Activated naive CD4-positive, alpha-beta T cell treated with anti-CD3 and anti-CD28 coated beads, Interleukin-2, amount 10 ng/mL, durations not matched to agents 7 days and 5 days (primary cell): ENCODE measurements around the gene CNNM1.

ENCODE experiments used
- CTCF ChIA-PET: fragments of 350-600 bp; sonication (Branson Sonifier 250); formaldehyde crosslinking; loops from one replicate; lab custom pipeline; 2021; ENCODE audit warnings: antibody characterized with exemption; lab: Charles Lee
- DNase-seq: peaks from one replicate; pipeline ENCODE4 v3.0.0-alpha.2; 2020
- H3K27ac Mint-ChIP-seq: one replicate; pipeline ENCODE4 v1.8.0; 2021; ENCODE audit warnings: mild to moderate bottlenecking, moderate library complexity, mixed read lengths
- H3K27me3 Mint-ChIP-seq: one replicate; pipeline ENCODE4 v1.8.0; 2021; ENCODE audit warnings: mild to moderate bottlenecking, mixed read lengths
- H3K36me3 Mint-ChIP-seq: one replicate; pipeline ENCODE4 v1.8.0; 2021; ENCODE audit warnings: mixed read lengths
- H3K4me1 Mint-ChIP-seq: one replicate; pipeline ENCODE4 v1.8.0; 2021; ENCODE audit warnings: mixed read lengths
- H3K4me3 Mint-ChIP-seq: one replicate; pipeline ENCODE4 v1.8.0; 2021; ENCODE audit warnings: mild to moderate bottlenecking, moderate library complexity, mixed read lengths
- H3K9me3 Mint-ChIP-seq: one replicate; pipeline ENCODE4 v1.8.0; 2021; ENCODE audit warnings: mixed read lengths

Gene CNNM1

DNA sequence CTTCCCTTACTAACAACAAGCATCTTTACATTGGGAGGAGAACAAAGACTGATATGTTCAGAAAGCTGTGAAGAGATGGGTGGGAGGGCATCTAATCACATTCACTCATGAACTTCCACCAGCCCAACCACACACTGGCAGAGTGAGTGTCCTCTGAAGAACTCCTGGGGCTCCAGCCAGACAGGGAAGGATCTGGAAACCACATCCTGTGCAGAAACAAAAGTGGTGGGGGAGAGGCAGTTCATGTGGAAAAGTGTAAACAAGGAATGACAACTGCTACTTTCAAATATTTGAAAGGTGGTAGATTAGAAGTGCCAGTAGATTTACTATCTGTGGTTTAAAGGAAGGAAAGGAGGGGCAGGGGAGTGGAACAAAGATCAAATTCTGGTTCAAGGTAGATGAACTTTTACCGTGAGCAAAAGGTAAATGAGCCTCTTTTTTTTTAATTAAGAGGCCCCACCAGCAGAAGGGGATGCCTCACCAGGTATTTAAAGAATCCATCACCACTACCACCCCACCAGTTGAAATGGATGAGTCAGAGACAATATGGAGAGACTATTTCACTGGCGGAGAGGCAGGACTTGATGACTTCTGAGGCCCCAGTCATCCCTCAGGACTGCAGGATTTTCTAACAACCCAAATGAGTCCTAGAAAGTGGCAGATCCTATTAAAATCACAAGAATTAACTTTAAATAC, 66.7 kb downstream of the CNNM1 start:
- CTCF ChIA-PET, result interaction anchor here (1.4 kb wide), 1 partner anchor 40 kb away, joined by 4 read pairs; no protein-coding TSS in a partner anchor
- peaks cover 4% of the 10 kb centered on the region for H3K36me3 Mint-ChIP-seq
- H3K4me3 Mint-ChIP-seq, result no peak overlapping the region
- no peak overlapping the region for H3K27ac Mint-ChIP-seq
- peaks cover 5% of the 10 kb centered on the region for H3K27me3 Mint-ChIP-seq
- H3K4me1 Mint-ChIP-seq, result peaks cover 14% of the 10 kb centered on the region
- no peaks in the 10 kb centered on the region for H3K9me3 Mint-ChIP-seq
- DNase-seq, result no peak

DNA sequence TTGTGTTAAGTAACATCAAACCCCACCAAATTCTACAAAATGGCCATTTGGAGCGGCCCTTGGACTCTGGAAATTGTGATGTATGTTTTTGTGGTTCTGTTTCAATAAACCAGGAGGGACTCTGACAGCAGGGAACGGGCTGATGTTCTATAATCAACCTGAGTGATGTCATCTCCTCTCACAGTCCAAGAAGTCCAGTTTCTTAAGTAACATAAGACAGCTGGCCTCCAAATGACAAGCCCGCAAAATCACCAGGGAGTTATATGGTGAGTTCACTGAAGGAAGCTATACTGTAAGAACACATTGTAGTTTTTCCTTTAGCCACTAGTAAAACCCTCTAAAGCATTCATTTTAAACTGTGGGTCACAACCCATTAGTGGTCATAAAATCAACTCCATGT, 67.3 kb downstream of the CNNM1 start:
- no peak overlapping the region for H3K4me3 Mint-ChIP-seq
- peaks cover 4% of the 10 kb centered on the region for H3K36me3 Mint-ChIP-seq
- H3K27me3 Mint-ChIP-seq, result peaks cover 5% of the 10 kb centered on the region
- no peak for DNase-seq
- peaks cover 14% of the 10 kb centered on the region for H3K4me1 Mint-ChIP-seq
- no peaks in the 10 kb centered on the region for H3K9me3 Mint-ChIP-seq
- CTCF ChIA-PET, result interaction anchor here (1.4 kb wide), 1 partner anchor 40 kb away, joined by 4 read pairs; no protein-coding TSS in a partner anchor
- no peak overlapping the region for H3K27ac Mint-ChIP-seq

DNA sequence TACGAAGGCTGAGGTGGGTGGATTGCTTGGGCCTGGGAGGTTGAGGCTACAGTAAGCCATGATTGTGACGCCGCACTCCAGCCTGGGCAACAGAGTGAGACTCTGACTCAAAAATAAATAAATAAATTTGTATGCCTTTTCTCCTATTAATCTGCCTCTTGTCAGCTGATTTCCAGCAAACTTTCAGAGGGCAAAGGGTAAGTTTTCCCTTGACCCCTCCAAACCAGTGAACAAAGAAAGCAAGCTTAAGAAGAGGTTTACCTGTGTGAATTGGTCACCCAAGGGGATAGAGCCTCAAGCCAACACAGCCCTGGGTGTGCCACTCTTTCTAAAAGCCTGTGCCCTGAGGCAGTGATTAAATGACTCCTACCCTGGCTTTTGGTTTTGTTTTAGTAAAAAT, 70.5 kb downstream of the CNNM1 start:
- CTCF ChIA-PET, result interaction anchor here (1.2 to 1.4 kb wide), 2 partner anchors 37 to 213 kb away, joined by 3 to 4 read pairs; no protein-coding TSS in a partner anchor
- H3K27ac Mint-ChIP-seq, result no peak overlapping the region
- H3K4me3 Mint-ChIP-seq, result no peak overlapping the region
- peaks cover 10% of the 10 kb centered on the region for H3K36me3 Mint-ChIP-seq
- H3K4me1 Mint-ChIP-seq, result peaks cover 7% of the 10 kb centered on the region
- no peak for DNase-seq
- H3K27me3 Mint-ChIP-seq, result no peaks in the 10 kb centered on the region
- H3K9me3 Mint-ChIP-seq, result no peaks in the 10 kb centered on the region

DNA sequence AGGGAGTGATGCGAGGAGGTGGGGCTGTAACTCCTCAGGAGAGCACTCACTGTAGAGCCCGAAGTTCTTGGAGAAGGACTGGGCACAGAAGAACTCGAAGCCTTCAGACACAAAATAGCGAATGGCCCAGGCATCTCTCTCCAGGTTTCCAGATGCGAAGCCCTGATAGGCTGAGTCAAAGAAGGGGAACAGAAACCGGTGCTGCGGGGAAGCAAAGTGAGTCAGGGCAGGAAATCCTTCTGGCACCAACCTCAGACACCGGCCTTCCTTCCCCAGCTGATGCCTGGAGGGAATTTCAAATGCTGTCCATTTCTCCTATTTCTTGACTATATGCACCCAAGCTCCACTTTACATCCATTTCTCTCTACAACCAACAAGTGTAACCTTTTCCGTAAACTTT, 74.5 kb downstream of the CNNM1 start:
- Mint-ChIP-seq H3K27ac (no peak overlapping the region), H3K9me3 (no peaks in the 10 kb centered on the region), H3K4me1 (no peaks in the 10 kb centered on the region), H3K36me3 (peaks cover 21% of the 10 kb centered on the region), H3K4me3 (no peak overlapping the region), H3K27me3 (no peaks in the 10 kb centered on the region)
- CTCF ChIA-PET, result interaction anchor here (1.0 to 2.3 kb wide), 3 partner anchors 10 to 31 kb away, joined by 3 to 7 read pairs (median 3); no protein-coding TSS in a partner anchor
- no peak for DNase-seq

DNA sequence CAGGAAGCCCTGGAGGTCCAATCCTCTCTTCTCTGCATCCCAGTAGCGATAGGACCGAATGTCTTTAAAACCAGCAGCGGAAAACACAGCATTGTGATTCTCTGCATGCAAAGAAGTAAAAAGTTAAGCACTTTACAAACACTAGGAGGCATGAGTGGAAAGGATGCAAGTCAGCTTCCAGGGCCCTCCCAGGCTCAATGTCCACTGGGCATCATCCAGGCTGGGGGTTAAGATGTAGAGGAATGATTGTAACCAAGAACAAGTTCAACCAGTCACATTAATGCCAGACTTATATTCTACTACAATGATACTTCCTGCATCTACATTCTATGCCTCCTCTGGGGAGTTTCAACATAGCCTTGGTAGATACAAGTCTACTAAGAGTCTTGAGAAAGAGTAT, 77.0 kb downstream of the CNNM1 start:
- Mint-ChIP-seq H3K36me3 (peaks cover 22% of the 10 kb centered on the region), H3K4me3 (no peak overlapping the region), H3K4me1 (no peaks in the 10 kb centered on the region), H3K27me3 (no peaks in the 10 kb centered on the region), H3K27ac (no peak overlapping the region), H3K9me3 (no peaks in the 10 kb centered on the region)
- DNase-seq, result no peak
- CTCF ChIA-PET, result no interaction called here

DNA sequence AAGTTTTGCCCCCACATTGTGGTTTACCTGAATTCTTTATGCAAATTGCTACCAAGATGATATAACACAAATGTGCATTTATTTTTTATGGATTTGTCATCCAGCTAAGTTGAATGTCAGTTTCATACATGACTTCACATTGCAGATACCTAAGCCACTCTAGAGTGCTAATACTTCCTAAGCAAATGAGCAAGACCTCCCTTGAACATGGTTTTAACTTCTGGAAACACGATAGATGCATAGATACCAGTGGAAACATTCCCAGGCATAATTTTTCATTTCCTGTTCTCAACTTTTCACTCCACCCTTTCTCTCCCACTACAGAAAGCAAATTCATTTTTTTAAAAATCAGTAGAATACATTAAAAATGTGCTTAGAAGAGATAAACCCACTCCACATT, 81.0 kb downstream of the CNNM1 start:
- CTCF ChIA-PET, result interaction anchor here (0.6 kb wide), 1 partner anchor 77 kb away, joined by 3 read pairs; no protein-coding TSS in a partner anchor
- no peak for DNase-seq

DNA sequence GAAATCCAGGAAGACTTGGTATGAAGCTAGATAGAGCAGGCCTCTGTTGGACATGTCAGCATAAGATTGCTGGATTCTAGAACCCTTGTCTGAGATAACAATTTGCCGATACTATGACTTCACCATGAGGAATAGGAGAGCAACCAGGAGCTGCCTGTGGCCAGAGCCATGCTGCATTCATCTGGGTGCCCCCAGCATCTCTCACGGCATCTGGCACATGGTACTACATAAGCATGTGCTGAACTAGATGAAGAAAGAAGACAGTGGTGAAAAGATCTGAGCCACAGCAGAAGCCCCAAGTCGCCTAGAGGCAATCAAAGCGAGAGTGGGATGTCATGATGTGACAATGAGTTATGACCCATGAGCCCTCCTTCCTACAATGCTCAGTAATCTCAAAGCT, 81.7 kb downstream of the CNNM1 start:
- H3K9me3 Mint-ChIP-seq, result no peaks in the 10 kb centered on the region
- CTCF ChIA-PET, result no interaction called here
- H3K27me3 Mint-ChIP-seq, result no peaks in the 10 kb centered on the region
- no peaks in the 10 kb centered on the region for H3K4me1 Mint-ChIP-seq
- no peak for DNase-seq
- H3K4me3 Mint-ChIP-seq, result no peak overlapping the region
- peaks cover 8% of the 10 kb centered on the region for H3K36me3 Mint-ChIP-seq
- no peak overlapping the region for H3K27ac Mint-ChIP-seq

More for the DNA sequence above, 81.0 kb downstream of the CNNM1 start:
- no peaks in the 10 kb centered on the region for H3K9me3 Mint-ChIP-seq
- H3K27ac Mint-ChIP-seq, result no peak overlapping the region
- H3K4me1 Mint-ChIP-seq, result no peaks in the 10 kb centered on the region
- no peak overlapping the region for H3K4me3 Mint-ChIP-seq
- peaks cover 12% of the 10 kb centered on the region for H3K36me3 Mint-ChIP-seq
- no peaks in the 10 kb centered on the region for H3K27me3 Mint-ChIP-seq

DNA sequence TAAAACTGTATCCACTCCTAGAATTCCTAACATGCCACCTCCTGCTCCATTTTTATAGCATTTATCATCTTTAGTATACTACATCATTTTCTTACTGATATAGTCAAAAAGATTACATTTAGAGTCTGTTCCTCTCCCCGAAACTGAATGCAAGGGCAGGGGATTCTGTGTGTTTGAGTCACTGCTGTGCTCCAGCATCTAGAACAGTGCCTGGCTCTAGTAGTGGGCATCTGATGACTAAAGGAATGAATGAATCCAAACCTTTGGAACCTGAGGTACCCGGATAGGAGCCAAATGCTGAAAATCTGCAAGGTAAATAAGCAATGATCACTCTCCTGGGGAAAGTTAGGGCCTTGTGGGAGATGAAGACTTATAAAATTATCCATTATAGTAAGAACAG, 82.4 kb downstream of the CNNM1 start:
- no peaks in the 10 kb centered on the region for H3K27me3 Mint-ChIP-seq
- H3K9me3 Mint-ChIP-seq, result no peaks in the 10 kb centered on the region
- CTCF ChIA-PET, result no interaction called here
- DNase-seq, result no peak
- no peaks in the 10 kb centered on the region for H3K4me1 Mint-ChIP-seq
- H3K4me3 Mint-ChIP-seq, result no peak overlapping the region
- H3K27ac Mint-ChIP-seq, result no peak overlapping the region
- peaks cover 12% of the 10 kb centered on the region for H3K36me3 Mint-ChIP-seq

DNA sequence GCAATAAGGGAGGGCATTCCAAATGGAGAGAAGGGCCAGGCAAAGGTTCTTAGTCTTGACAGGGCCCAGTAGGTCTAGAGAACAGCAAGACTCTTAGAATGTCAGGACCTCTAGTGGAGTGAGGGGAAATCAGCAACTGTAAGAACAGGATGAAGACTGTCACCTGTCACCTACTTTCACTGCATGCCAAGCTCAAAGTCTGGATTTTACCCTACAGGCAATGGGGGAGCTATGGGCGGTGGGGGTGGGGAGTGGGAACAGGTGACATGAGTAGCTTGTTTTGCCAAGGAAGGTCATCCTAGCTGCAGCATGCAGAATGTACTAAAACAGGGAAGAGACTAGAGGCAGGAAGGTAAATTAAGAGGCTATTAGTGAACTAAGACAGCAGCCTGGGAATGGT, 82.9 kb downstream of the CNNM1 start:
- CTCF ChIA-PET, result no interaction called here
- H3K27ac Mint-ChIP-seq, result no peak overlapping the region

DNA sequence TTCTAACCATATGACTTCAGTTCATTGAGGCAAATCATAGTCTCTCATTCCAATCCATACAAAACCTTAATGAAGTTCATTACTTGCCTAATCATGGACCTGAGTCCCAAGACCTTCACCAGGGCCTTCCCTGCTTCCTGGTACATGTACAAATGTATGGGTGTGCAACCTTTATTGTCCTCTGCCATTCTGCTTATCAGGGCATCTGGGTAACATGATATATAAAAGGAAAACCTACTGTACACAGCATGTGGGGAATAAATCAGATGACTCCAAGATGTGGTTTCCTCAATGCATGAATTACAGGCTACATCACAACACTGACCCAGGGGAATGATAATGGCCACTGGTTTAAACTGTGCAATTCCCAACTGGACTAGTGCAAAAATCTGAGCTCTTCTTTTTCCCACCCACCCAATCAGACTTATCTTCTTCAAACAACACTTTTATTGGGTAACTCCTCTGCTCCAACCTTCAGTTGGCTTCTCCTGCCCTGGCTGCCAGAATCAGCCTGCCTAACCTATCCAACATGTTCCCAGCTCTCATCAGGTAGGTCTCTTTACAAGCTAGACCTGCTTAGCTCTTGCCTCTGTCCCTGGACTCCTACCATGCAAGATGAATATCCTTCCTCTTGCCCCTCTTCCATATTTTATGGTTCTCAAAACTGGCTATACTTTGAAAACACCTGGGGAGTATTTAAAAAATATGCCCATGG, 89.9 kb downstream of the CNNM1 start:
- CTCF ChIA-PET, result no interaction called here
- H3K27ac Mint-ChIP-seq, result peak overlapping the region; percentile 11

More for the DNA sequence above, 82.9 kb downstream of the CNNM1 start:
- no peaks in the 10 kb centered on the region for H3K4me1 Mint-ChIP-seq
- no peaks in the 10 kb centered on the region for H3K9me3 Mint-ChIP-seq
- no peak for DNase-seq
- H3K27me3 Mint-ChIP-seq, result no peaks in the 10 kb centered on the region
- H3K36me3 Mint-ChIP-seq, result peaks cover 12% of the 10 kb centered on the region
- H3K4me3 Mint-ChIP-seq, result no peak overlapping the region

DNA sequence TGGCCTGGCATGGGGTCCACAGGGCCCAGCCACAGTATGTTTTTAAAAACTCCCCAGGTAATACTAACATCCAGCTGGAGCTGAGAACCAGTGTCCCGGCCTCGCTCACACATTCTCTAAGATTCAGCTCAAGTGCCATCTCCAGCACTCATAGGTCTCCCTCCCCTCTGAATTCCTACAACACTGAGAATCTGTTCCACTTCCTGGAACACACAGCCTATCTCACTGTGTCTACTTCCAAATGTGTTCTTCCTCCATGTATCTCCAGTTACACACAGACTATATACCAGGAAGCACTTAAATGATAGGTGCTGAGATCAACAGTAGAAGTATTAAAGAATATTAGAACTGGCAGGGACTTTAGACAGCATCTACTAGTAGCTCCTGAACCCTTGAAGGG, 90.5 kb downstream of the CNNM1 start:
- H3K4me1 Mint-ChIP-seq, result no peaks in the 10 kb centered on the region
- no peak overlapping the region for H3K27ac Mint-ChIP-seq
- H3K9me3 Mint-ChIP-seq, result no peaks in the 10 kb centered on the region
- DNase-seq, result no peak
- H3K36me3 Mint-ChIP-seq, result peaks cover 32% of the 10 kb centered on the region
- H3K27me3 Mint-ChIP-seq, result no peaks in the 10 kb centered on the region
- no peak overlapping the region for H3K4me3 Mint-ChIP-seq
- CTCF ChIA-PET, result interaction anchor here (1.2 kb wide), 1 partner anchor 17 kb away, joined by 4 read pairs; no protein-coding TSS in a partner anchor

More for the DNA sequence above, 89.9 kb downstream of the CNNM1 start:
- Mint-ChIP-seq H3K27me3 (no peaks in the 10 kb centered on the region), H3K4me3 (no peak overlapping the region), H3K36me3 (peaks cover 30% of the 10 kb centered on the region), H3K9me3 (no peaks in the 10 kb centered on the region), H3K4me1 (no peaks in the 10 kb centered on the region)
- no peak for DNase-seq

DNA sequence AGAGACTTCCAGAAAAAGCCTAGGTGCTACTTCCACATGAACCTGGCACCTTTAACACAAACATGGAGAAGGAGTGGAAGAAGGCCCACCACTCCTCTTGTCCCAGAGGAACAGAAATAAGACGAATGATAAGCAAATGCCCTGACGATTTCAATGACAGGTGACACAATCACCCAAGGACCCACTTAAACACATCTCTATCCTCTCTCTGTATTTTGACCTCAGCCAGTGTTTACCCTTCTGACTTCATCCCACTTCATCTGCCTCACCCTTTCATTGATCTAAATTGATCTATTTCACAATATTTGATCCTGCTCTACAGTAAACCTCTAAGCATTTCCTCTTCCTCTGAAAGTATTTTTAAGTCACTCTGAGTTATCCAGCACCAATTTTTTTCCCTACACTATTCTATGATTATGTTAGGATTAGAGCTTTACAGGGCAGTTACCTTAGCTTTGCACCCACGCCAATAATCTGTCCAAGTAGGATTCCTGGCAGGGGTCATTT, 92.1 kb downstream of the CNNM1 start:
- H3K27me3 Mint-ChIP-seq, result no peaks in the 10 kb centered on the region
- no peak overlapping the region for H3K27ac Mint-ChIP-seq
- no peak overlapping the region for H3K4me3 Mint-ChIP-seq
- CTCF ChIA-PET, result no interaction called here
- DNase-seq, result no peak
- peaks cover 35% of the 10 kb centered on the region for H3K36me3 Mint-ChIP-seq
- no peaks in the 10 kb centered on the region for H3K4me1 Mint-ChIP-seq
- H3K9me3 Mint-ChIP-seq, result no peaks in the 10 kb centered on the region

DNA sequence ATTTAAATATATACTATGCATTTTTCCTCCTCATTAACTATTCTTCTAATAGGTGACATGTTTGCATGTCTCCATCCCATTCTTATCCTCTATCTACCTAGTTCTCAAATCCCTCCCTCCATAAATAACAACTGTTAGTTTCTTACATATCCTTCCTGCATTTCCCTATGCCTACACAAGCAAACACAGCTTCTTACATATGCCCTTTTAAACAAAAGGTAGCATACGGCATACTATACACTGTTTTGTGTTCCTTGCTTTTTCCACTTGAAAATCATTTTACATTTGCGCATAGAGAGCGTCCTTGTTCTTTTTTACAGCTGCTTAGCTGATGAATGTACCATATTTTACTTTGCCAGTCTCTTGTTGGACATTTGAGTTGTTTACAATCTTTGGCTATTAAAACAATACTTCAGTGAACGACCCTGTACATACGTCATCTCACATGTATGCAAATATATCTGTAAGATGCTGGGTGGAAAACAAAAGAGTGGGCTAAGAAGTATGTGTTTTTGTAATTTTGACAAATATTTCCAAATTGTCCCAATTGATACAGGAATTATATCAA, 93.5 kb downstream of the CNNM1 start:
- Mint-ChIP-seq H3K27me3 (no peaks in the 10 kb centered on the region), H3K36me3 (peaks cover 29% of the 10 kb centered on the region), H3K27ac (no peak overlapping the region), H3K4me1 (no peaks in the 10 kb centered on the region), H3K4me3 (no peak overlapping the region), H3K9me3 (no peaks in the 10 kb centered on the region)
- CTCF ChIA-PET, result interaction anchor here (1.3 kb wide), 1 partner anchor 13 kb away, joined by 4 read pairs; no protein-coding TSS in a partner anchor
- DNase-seq, result no peak

DNA sequence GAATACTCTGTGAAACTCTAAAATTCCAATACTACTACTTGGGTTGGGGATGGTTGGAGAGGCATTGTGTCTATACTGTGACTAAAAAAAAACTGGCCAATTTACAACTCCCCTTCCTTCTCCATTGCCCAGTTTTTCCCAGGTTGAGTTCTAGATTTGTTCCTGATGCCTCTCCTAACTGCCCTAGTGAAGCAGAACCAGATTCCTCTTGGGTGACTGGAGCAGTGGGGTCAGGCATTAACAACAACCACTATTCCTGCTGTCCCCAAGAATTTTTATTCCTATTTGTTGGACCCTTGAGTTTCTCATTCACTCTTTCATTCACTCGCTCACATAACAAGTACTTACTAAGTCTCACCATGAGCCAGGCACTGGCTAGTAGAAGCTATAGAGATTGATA, 95.5 kb downstream of the CNNM1 start:
- CTCF ChIA-PET, result interaction anchor here (0.9 kb wide), 1 partner anchor 11 kb away, joined by 3 read pairs; no protein-coding TSS in a partner anchor
- Mint-ChIP-seq H3K9me3 (no peaks in the 10 kb centered on the region), H3K27ac (no peak overlapping the region), H3K4me3 (no peak overlapping the region), H3K27me3 (no peaks in the 10 kb centered on the region), H3K36me3 (peaks cover 15% of the 10 kb centered on the region), H3K4me1 (peaks cover 11% of the 10 kb centered on the region)
- no peak for DNase-seq
